K562 (cell line): ENCODE results near the gene SEMA3F. TPM values are rescaled to one million over a fixed set of nuclear protein-coding genes. Genes with fewer than 3 reads are reported as not detected.

Experiments
- ATAC-seq: fragments of 200-7000 bp; cut with Tn5 transposase; 3 replicates; pipeline ENCODE4 v1.9.1; 2020; ENCODE audit warnings: moderate library complexity
- BruUV-seq: library from RNA; stranded (reverse); fragments of 400-500 nt; replicated peaks from 2 replicates; lab custom pipeline; 2021; lab: Mats Ljungman, UMichigan
- CTCF ChIA-PET: fragments of 300-600 bp; formaldehyde crosslinking; extraction: SDS; loops from one replicate; lab custom pipeline; 2021; ENCODE audit warnings: low intra/inter-chr PET ratio; lab: Yijun Ruan, JAX
- POLR2A ChIA-PET: fragments of 300-600, 350-650 bp; sonication (Branson Sonifier 250); formaldehyde crosslinking; extraction: SDS; loops from one replicate; lab custom pipeline; 2021; ENCODE audit warnings: antibody characterized with exemption, inconsistent platforms; lab: Yijun Ruan, JAX
- DNase-seq, 4 experiments: peaks; one replicate each; pipeline versions ENCODE4 v3.0.0 to v3.0.0-alpha.2; 2011 to 2018; ENCODE audit warnings: low spot score in 3 of 4, mixed read lengths in 3 of 4; ENCODE audit errors: extremely low read depth in 1 of 4
- FAIRE-seq: peaks from 2 replicates; lab custom pipeline; 2011; peaks lifted over from hg19 to GRCh38; lab: Jason Lieb, UNC
- H2AFZ ChIP-seq: 2 replicates; pipeline ENCODE4 v1.6.0; 2011; ENCODE audit warnings: low read depth, low read length, control low read depth, inconsistent platforms
- H3K27ac ChIP-seq: fragments of 200-600 bp; 3 replicates; pipeline ENCODE4 v1.8.0; 2011; ENCODE audit warnings: low read depth, mild to moderate bottlenecking, control low read depth, inconsistent platforms, low read length, moderate library complexity, mixed read lengths; ENCODE audit errors: extremely low read depth
- H3K27me3 ChIP-seq, 2 experiments: fragments of 300-600 bp in 1 of 2; 2 replicates in 1 of 2; 3 replicates in 1 of 2; pipeline versions ENCODE4 v1.6.0 to v1.8.0; 2011; ENCODE audit warnings: inconsistent platforms in 2 of 2, low read length in 2 of 2, mild to moderate bottlenecking in 1 of 2, mixed read lengths in 1 of 2, moderate library complexity in 1 of 2; ENCODE audit not compliant: control insufficient read depth in 2 of 2, insufficient read depth in 2 of 2
- H3K36me3 ChIP-seq: fragments of 300-600 bp; 3 replicates; pipeline ENCODE4 v1.8.0; 2011; ENCODE audit warnings: mild to moderate bottlenecking, low read length, inconsistent platforms; ENCODE audit not compliant: control insufficient read depth, insufficient read depth
- H3K4me1 ChIP-seq, 2 experiments: fragments of 200-600 bp in 1 of 2; replicated peaks in 1 of 2; 2 replicates in 1 of 2; 3 replicates in 1 of 2; pipeline versions ENCODE4 v1.5.1 to v1.8.0; 2011; ENCODE audit warnings: inconsistent platforms in 2 of 2, low read length in 2 of 2, mild to moderate bottlenecking in 1 of 2, mixed read lengths in 1 of 2, moderate library complexity in 1 of 2; ENCODE audit not compliant: control insufficient read depth in 2 of 2, insufficient read depth in 2 of 2
- H3K4me2 ChIP-seq: 2 replicates; pipeline ENCODE4 v1.6.1; 2011; ENCODE audit warnings: low read length, control low read depth, inconsistent platforms, mixed read lengths; ENCODE audit not compliant: insufficient read depth
- H3K4me3 ChIP-seq: fragments of 200-600 bp; sonication (generic), shearing (Covaris generic); 2 replicates; pipeline ENCODE4 v1.5.1; 2016; ENCODE audit warnings: control low read depth, inconsistent platforms
- H3K79me2 ChIP-seq: fragments of 200-600 bp; 3 replicates; pipeline ENCODE4 v1.8.0; 2011; ENCODE audit warnings: low read length, inconsistent platforms; ENCODE audit not compliant: control insufficient read depth, insufficient read depth
- H3K9ac ChIP-seq, 2 experiments: 2 replicates each; pipeline versions ENCODE4 v1.6.0 to v1.6.1; 2011; ENCODE audit warnings: low read depth in 2 of 2, low read length in 2 of 2, control low read depth in 1 of 2, inconsistent platforms in 1 of 2, mild to moderate bottlenecking in 1 of 2, mixed read lengths in 1 of 2; ENCODE audit not compliant: insufficient read depth in 1 of 2
- H3K9me1 ChIP-seq: one replicate; pipeline ENCODE4 v1.6.0; 2011; ENCODE audit warnings: inconsistent platforms, mild to moderate bottlenecking, low read length, moderate library complexity; ENCODE audit not compliant: control insufficient read depth, insufficient read depth
- H3K9me3 ChIP-seq: replicated peaks from 2 replicates; pipeline ENCODE4 v1.5.1; 2011; ENCODE audit warnings: low read depth, low read length, inconsistent platforms; ENCODE audit not compliant: control insufficient read depth, insufficient read depth
- H4K20me1 ChIP-seq: replicated peaks from 2 replicates; pipeline ENCODE4 v1.6.1; 2011; ENCODE audit warnings: low read length, inconsistent platforms, mixed read lengths; ENCODE audit not compliant: control insufficient read depth, insufficient read depth
- CC2D1A ChIP-seq: fragments of 450-650 bp; IDR thresholded peaks from 2 replicates; pipeline ENCODE4 v1.6.1; 2017; ENCODE audit warnings: mild to moderate bottlenecking
- EGR1 ChIP-seq: fragments of 450-650 bp; conservative IDR thresholded peaks from 2 replicates; pipeline ENCODE4 v1.6.1; 2017; ENCODE audit warnings: mild to moderate bottlenecking
- HOXB6 ChIP-seq: fragments of 250-450 bp; sonication (Bioruptor Pico); IDR thresholded peaks from 2 replicates; pipeline ENCODE4 v1.5.1; 2022; ENCODE audit warnings: mild to moderate bottlenecking, borderline replicate concordance
- JUND ChIP-seq, 2 experiments: IDR thresholded peaks; 2 replicates in 1 of 2; 3 replicates in 1 of 2; pipeline ENCODE4 v1.6.1; 2011; ENCODE audit warnings: borderline replicate concordance in 2 of 2, low read depth in 2 of 2, low read length in 2 of 2, improper control_type of control experiment in 1 of 2, missing biosample characterization in 1 of 2, missing genetic modification characterization in 1 of 2, missing genetic modification reagents in 1 of 2
- RB1 ChIP-seq: fragments of 450-650 bp; IDR thresholded peaks from 2 replicates; pipeline ENCODE4 v1.6.1; 2017; ENCODE audit warnings: low read depth, mild to moderate bottlenecking
- SMARCA4 ChIP-seq: fragments of 450-650 bp; IDR thresholded peaks from 2 replicates; pipeline ENCODE4 v1.6.1; 2016
- ZNF785 ChIP-seq: fragments of 250-450 bp; sonication (Bioruptor Pico); IDR thresholded peaks from 2 replicates; pipeline ENCODE4 v1.4.0; 2020; ENCODE audit warnings: mild to moderate bottlenecking
- WGBS: fragments of 100-300 bp; shearing (Covaris generic); methylation state at CpG from one replicate; pipeline ENCODE4 v1.1.6; 2016; ENCODE audit warnings: low coverage, mixed read lengths; ENCODE audit not compliant: insufficient coverage; ENCODE audit errors: missing lambda C conversion rate; 5-methylcytosine and 5-hydroxymethylcytosine counted together
- in situ Hi-C: fragments of 300-500 bp; cut with MboI; formaldehyde crosslinking; loops from 4 replicates; pipeline ENCODE4 v1.15.0; 2018; ENCODE audit warnings: inconsistent platforms, mixed read lengths
- intact Hi-C: fragments of 100-400 bp; cut with micrococcal nuclease; formaldehyde crosslinking; loops from 2 replicates; pipeline ENCODE4 v1.14.2; 2022
- polyA plus RNA-seq, 8 experiments: library from polyadenylated mRNA; depleted of rRNA in 4 of 8; stranded (reverse) in 5 of 8; unstranded in 3 of 8; fragments of >200 nt; fragmentation: Nextera tagmentation in 2 of 8; fragmentation: Illumina TruSeq in 1 of 8; extraction: Ambion mirVana in 2 of 8; extraction: Trizol in 1 of 8; gene quantifications; 2 replicates each; pipeline versions ENCODE4 v1.2.1 to v1.2.3, GENCODE V29; 2011 to 2014; ENCODE audit warnings: inconsistent platforms in 1 of 8, missing spikeins in 1 of 8
- total RNA-seq, 7 experiments: library from RNA; depleted of rRNA in 6 of 7; stranded (reverse); fragments of >200 nt in 6 of 7; fragmentation: Illumina TruSeq in 2 of 7; extraction: Trizol in 2 of 7; gene quantifications; 2 replicates each; pipeline versions ENCODE4 v1.2.1 to v1.2.3, GENCODE V29; 2011 to 2021; ENCODE audit warnings: low replicate concordance in 1 of 7
- TF ChIP-seq, protein P1 (sequence below), 2 experiments: fragments of 450-650 bp; formaldehyde crosslinking in 1 of 2; IDR thresholded peaks; 2 replicates each; pipeline versions ENCODE4 v1.4.0 to v1.6.1; 2014 to 2020; ENCODE audit warnings: mild to moderate bottlenecking in 2 of 2, borderline replicate concordance in 1 of 2, low read depth in 1 of 2
- TF ChIP-seq, protein P2 (sequence below): sonication (generic); formaldehyde crosslinking; IDR thresholded peaks from 2 replicates; pipeline ENCODE4 v1.8.0; 2022; ENCODE audit warnings: missing genetic modification reagents, mild to moderate bottlenecking, moderate library complexity, borderline replicate concordance
- TF ChIP-seq, protein P3 (sequence below): fragments of 450-650 bp; formaldehyde crosslinking; IDR thresholded peaks from 2 replicates; pipeline ENCODE4 v1.4.0; 2020; ENCODE audit warnings: mild to moderate bottlenecking, moderate library complexity

SEMA3F gene
- total and polyA plus RNA-seq, 9 of the 15 experiments (the other 6 are each of a cell fraction or from before 2014, with no cell fraction given): 0.58 to 3.0 (median 2.0) TPM; not detected in 2

DNA sequence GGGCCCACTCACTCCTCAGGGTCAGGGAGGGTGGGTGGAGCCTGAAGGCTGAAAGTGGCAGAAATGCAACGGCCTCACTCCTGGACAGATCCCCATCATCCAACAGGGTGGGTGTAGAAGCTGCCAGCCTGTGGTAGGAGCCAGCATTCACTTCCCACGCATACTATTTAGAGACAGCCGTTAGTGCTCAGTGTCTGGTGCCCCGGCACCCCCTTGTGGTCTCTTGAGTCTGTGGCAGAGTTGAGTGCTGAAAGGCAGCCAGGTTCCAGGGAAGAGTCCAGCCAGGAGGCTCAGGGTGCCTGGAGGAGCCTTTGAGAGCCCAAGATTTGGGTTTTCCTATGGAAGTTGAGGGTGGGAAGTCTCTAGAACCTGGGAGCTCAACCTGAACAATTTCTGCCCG is 34.1 kb downstream of the SEMA3F start:
- H3K36me3 ChIP-seq: no peaks in the 10 kb centered on the region
- H3K9me1 ChIP-seq: no peaks in the 10 kb centered on the region
- CTCF ChIA-PET: interaction anchor here (0.8 to 2.8 kb wide), 2 partner anchors 34 to 68 kb away, joined by 8 to 34 read pairs; partner anchors contain the start of gene SEMA3F
- no peaks in the 10 kb centered on the region; the same call in 1 of the 2 replicates for H4K20me1 ChIP-seq
- no peaks in the 10 kb centered on the region for H3K9me3 ChIP-seq
- H3K4me3 ChIP-seq: no peak overlapping the region
- intact Hi-C loops (loop anchor here (1.0 to 2.0 kb wide), 3 partner anchors 34 to 136 kb away; partner anchors contain the start of gene SEMA3F), in situ Hi-C loops (no loop called here)
- peaks cover 0 to 4% of the 10 kb centered on the region in 2 experiments; a peak in 1 of 5 replicates for H3K27me3 ChIP-seq
- no TSS peak for BruUV-seq
- no peaks in the 10 kb centered on the region for H3K79me2 ChIP-seq
- peaks cover under 1 to 24% of the 10 kb centered on the region in 2 experiments; a peak in 2 of 5 replicates for H3K4me1 ChIP-seq
- ATAC-seq (peak; percentile 92), FAIRE-seq (peak; percentile 73), DNase-seq (peak; percentile 50 to 72 (median 57))
- no peak overlapping the region for H2AFZ ChIP-seq
- H3K9ac ChIP-seq: no peak overlapping the region
- WGBS: 0% methylated on average over 3 of the region's 5 CpGs
- H3K4me2 ChIP-seq: no peak overlapping the region
- POLR2A ChIA-PET: interaction anchor here (0.6 kb wide), 1 partner anchor 164 kb away, joined by 3 read pairs; no protein-coding TSS in a partner anchor
- no peak overlapping the region for H3K27ac ChIP-seq
- TF ChIP-seq, protein P1, sequence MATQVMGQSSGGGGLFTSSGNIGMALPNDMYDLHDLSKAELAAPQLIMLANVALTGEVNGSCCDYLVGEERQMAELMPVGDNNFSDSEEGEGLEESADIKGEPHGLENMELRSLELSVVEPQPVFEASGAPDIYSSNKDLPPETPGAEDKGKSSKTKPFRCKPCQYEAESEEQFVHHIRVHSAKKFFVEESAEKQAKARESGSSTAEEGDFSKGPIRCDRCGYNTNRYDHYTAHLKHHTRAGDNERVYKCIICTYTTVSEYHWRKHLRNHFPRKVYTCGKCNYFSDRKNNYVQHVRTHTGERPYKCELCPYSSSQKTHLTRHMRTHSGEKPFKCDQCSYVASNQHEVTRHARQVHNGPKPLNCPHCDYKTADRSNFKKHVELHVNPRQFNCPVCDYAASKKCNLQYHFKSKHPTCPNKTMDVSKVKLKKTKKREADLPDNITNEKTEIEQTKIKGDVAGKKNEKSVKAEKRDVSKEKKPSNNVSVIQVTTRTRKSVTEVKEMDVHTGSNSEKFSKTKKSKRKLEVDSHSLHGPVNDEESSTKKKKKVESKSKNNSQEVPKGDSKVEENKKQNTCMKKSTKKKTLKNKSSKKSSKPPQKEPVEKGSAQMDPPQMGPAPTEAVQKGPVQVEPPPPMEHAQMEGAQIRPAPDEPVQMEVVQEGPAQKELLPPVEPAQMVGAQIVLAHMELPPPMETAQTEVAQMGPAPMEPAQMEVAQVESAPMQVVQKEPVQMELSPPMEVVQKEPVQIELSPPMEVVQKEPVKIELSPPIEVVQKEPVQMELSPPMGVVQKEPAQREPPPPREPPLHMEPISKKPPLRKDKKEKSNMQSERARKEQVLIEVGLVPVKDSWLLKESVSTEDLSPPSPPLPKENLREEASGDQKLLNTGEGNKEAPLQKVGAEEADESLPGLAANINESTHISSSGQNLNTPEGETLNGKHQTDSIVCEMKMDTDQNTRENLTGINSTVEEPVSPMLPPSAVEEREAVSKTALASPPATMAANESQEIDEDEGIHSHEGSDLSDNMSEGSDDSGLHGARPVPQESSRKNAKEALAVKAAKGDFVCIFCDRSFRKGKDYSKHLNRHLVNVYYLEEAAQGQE (IDR thresholded peaks at IDR 0.05; ENCODE audit: borderline replicate concordance): peak; percentile 82
- TF ChIP-seq, protein P1 (CRISPR knock-in tag; IDR thresholded peaks at IDR 0.05; ENCODE audit: low read depth): no peak
- peak; percentile 48; the same call in 1 of the 2 replicates for TF ChIP-seq CC2D1A
- no peak for TF ChIP-seq ZNF785 (CRISPR knock-in tag)
- 0 out of 2 replicates have a peak, but pooled peaks have one; percentile 20 for TF ChIP-seq JUND (IDR thresholded peaks at IDR 0.05; ENCODE audit: borderline replicate concordance, low read depth, low read length)
- TF ChIP-seq JUND (tag; IDR thresholded peaks at IDR 0.05; ENCODE audit: borderline replicate concordance, low read depth, low read length): no peak
- no peak for TF ChIP-seq HOXB6 (CRISPR knock-in tag)
- TF ChIP-seq RB1: peak; percentile 40; the same call in 1 of the 2 replicates
- TF ChIP-seq, protein P2, sequence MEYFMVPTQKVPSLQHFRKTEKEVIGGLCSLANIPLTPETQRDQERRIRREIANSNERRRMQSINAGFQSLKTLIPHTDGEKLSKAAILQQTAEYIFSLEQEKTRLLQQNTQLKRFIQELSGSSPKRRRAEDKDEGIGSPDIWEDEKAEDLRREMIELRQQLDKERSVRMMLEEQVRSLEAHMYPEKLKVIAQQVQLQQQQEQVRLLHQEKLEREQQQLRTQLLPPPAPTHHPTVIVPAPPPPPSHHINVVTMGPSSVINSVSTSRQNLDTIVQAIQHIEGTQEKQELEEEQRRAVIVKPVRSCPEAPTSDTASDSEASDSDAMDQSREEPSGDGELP (CRISPR knock-in tag): peak; percentile 33; the same call in 1 of the 2 replicates
- no peak for TF ChIP-seq SMARCA4
- TF ChIP-seq, protein P3, sequence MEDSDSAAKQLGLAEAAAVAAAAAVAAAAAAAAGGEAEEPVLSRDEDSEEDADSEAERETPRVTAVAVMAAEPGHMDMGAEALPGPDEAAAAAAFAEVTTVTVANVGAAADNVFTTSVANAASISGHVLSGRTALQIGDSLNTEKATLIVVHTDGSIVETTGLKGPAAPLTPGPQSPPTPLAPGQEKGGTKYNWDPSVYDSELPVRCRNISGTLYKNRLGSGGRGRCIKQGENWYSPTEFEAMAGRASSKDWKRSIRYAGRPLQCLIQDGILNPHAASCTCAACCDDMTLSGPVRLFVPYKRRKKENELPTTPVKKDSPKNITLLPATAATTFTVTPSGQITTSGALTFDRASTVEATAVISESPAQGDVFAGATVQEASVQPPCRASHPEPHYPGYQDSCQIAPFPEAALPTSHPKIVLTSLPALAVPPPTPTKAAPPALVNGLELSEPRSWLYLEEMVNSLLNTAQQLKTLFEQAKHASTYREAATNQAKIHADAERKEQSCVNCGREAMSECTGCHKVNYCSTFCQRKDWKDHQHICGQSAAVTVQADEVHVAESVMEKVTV: peak; percentile 65
- TF ChIP-seq EGR1: peak; percentile 78
